ENCODE measurements around the gene MELTF.
A peak's percentile ranks its signal among the peaks of the same experiment; 100 is the strongest.
"Not testable (repeated sequence)": the region's sequence is repeated elsewhere in the genome, so short reads cannot be mapped to it uniquely, and the experiment has no call there.

Gene MELTF

GRCh38 chr3:197029511-197030167 lies at the start of gene MELTF:
TSS of gene MELTF (minus strand) at chr3:197029817. CDS start at chr3:197029702, 115 bp downstream.
- H3K4me3 ChIP-seq (ENCODE audit: low read depth in 1 of 5, low read length in 5 of 5): peak within 1 kb of the TSS; percentile 35 to 60 (median 56)
- no peaks in the 10 kb centered on the region for H3K36me3 ChIP-seq (ENCODE audit: control insufficient read depth in 5 of 5, insufficient read depth in 5 of 5, low read length in 5 of 5)
- peaks cover 4 to 29% (median 25%) of the 10 kb centered on the region in 5 donors for H3K4me1 ChIP-seq (ENCODE audit: control insufficient read depth in 5 of 5, insufficient read depth in 5 of 5, low read length in 5 of 5)
- H3K27ac ChIP-seq (ENCODE audit: low read depth, low read length): no peak within 1 kb of the TSS
- H3K27me3 ChIP-seq (ENCODE audit: control insufficient read depth in 5 of 5, insufficient read depth in 4 of 5, low read length in 5 of 5): peaks cover 0 to 15% (median 0%) of the 10 kb centered on the region in 5 donors
- H3K9ac ChIP-seq (ENCODE audit: low read length in 5 of 5): peak within 1 kb of the TSS in 3 of 5 donors; percentile 20 to 45 (median 35)
- no peaks in the 10 kb centered on the region for H3K9me3 ChIP-seq (ENCODE audit: control insufficient read depth in 5 of 5, low read length in 5 of 5)

GRCh38 chr3:197076415-197076814 lies 46.8 kb upstream of the MELTF start:
- Histone ChIP-seq H3K9me3 (ENCODE audit: control insufficient read depth in 5 of 5, low read length in 5 of 5) (no peaks in the 10 kb centered on the region), H3K4me3 (ENCODE audit: low read depth in 1 of 5, low read length in 5 of 5) (no peak overlapping the region), H3K4me1 (ENCODE audit: control insufficient read depth in 5 of 5, insufficient read depth in 5 of 5, low read length in 5 of 5) (no peaks in the 10 kb centered on the region), H3K36me3 (ENCODE audit: control insufficient read depth in 5 of 5, insufficient read depth in 5 of 5, low read length in 5 of 5) (peaks cover 8 to 42% (median 14%) of the 10 kb centered on the region in 5 donors), H3K9ac (ENCODE audit: low read length in 5 of 5) (no peak overlapping the region), H3K27ac (ENCODE audit: low read depth, low read length) (no peak overlapping the region), H3K27me3 (ENCODE audit: control insufficient read depth in 5 of 5, insufficient read depth in 4 of 5, low read length in 5 of 5) (no peaks in the 10 kb centered on the region)

- no peak overlapping the region for H3K9ac ChIP-seq (ENCODE audit: low read length in 5 of 5)
- no peaks in the 10 kb centered on the region for H3K9me3 ChIP-seq (ENCODE audit: control insufficient read depth in 5 of 5, low read length in 5 of 5)
- H3K36me3 ChIP-seq (ENCODE audit: control insufficient read depth in 5 of 5, insufficient read depth in 5 of 5, low read length in 5 of 5): peaks cover 14 to 32% (median 21%) of the 10 kb centered on the region in 5 donors
- no peaks in the 10 kb centered on the region for H3K27me3 ChIP-seq (ENCODE audit: control insufficient read depth in 5 of 5, insufficient read depth in 4 of 5, low read length in 5 of 5)
- no peak overlapping the region for H3K4me3 ChIP-seq (ENCODE audit: low read depth in 1 of 5, low read length in 5 of 5)
- H3K27ac ChIP-seq (ENCODE audit: low read depth, low read length): no peak overlapping the region
- no peaks in the 10 kb centered on the region for H3K4me1 ChIP-seq (ENCODE audit: control insufficient read depth in 5 of 5, insufficient read depth in 5 of 5, low read length in 5 of 5)
Measured at GRCh38 chr3:197068077-197068476, 38.5 kb upstream of the MELTF start.

GRCh38 chr3:197064771-197065170 lies 35.2 kb upstream of the MELTF start:
- peaks cover 21 to 41% (median 37%) of the 10 kb centered on the region in 5 donors for H3K36me3 ChIP-seq (ENCODE audit: control insufficient read depth in 5 of 5, insufficient read depth in 5 of 5, low read length in 5 of 5)

GRCh38 chr3:197062446-197062845 lies 32.8 kb upstream of the MELTF start:
- H3K4me3 ChIP-seq (ENCODE audit: low read depth in 1 of 5, low read length in 5 of 5): no peak overlapping the region
- no peaks in the 10 kb centered on the region for H3K9me3 ChIP-seq (ENCODE audit: control insufficient read depth in 5 of 5, low read length in 5 of 5)
- no peak overlapping the region for H3K9ac ChIP-seq (ENCODE audit: low read length in 5 of 5)
- no peak overlapping the region for H3K27ac ChIP-seq (ENCODE audit: low read depth, low read length)
- no peaks in the 10 kb centered on the region for H3K27me3 ChIP-seq (ENCODE audit: control insufficient read depth in 5 of 5, insufficient read depth in 4 of 5, low read length in 5 of 5)
- H3K4me1 ChIP-seq (ENCODE audit: control insufficient read depth in 5 of 5, insufficient read depth in 5 of 5, low read length in 5 of 5): no peaks in the 10 kb centered on the region
- H3K36me3 ChIP-seq (ENCODE audit: control insufficient read depth in 5 of 5, insufficient read depth in 5 of 5, low read length in 5 of 5): peaks cover 35 to 62% (median 53%) of the 10 kb centered on the region in 5 donors

More at GRCh38 chr3:197064771-197065170, 35.2 kb upstream of the MELTF start:
- no peak overlapping the region for H3K4me3 ChIP-seq (ENCODE audit: low read depth in 1 of 5, low read length in 5 of 5)
- no peak overlapping the region for H3K9ac ChIP-seq (ENCODE audit: low read length in 5 of 5)
- H3K4me1 ChIP-seq (ENCODE audit: control insufficient read depth in 5 of 5, insufficient read depth in 5 of 5, low read length in 5 of 5): no peaks in the 10 kb centered on the region
- H3K9me3 ChIP-seq (ENCODE audit: control insufficient read depth in 5 of 5, low read length in 5 of 5): no peaks in the 10 kb centered on the region
- H3K27me3 ChIP-seq (ENCODE audit: control insufficient read depth in 5 of 5, insufficient read depth in 4 of 5, low read length in 5 of 5): no peaks in the 10 kb centered on the region
- H3K27ac ChIP-seq (ENCODE audit: low read depth, low read length): no peak overlapping the region

GRCh38 chr3:197051637-197052036 lies 22.0 kb upstream of the MELTF start:
- not testable (repeated sequence) for H3K9me3 ChIP-seq (ENCODE audit: control insufficient read depth in 5 of 5, low read length in 5 of 5); H3K4me3 ChIP-seq (ENCODE audit: low read depth in 1 of 5, low read length in 5 of 5); H3K27ac ChIP-seq (ENCODE audit: low read depth, low read length); H3K4me1 ChIP-seq (ENCODE audit: control insufficient read depth in 5 of 5, insufficient read depth in 5 of 5, low read length in 5 of 5); H3K9ac ChIP-seq (ENCODE audit: low read length in 5 of 5); H3K27me3 ChIP-seq (ENCODE audit: control insufficient read depth in 5 of 5, insufficient read depth in 4 of 5, low read length in 5 of 5)
- H3K36me3 ChIP-seq (ENCODE audit: control insufficient read depth in 5 of 5, insufficient read depth in 5 of 5, low read length in 5 of 5): peaks cover 21 to 53% (median 37%) of the 10 kb centered on the region in 5 donors

GRCh38 chr3:197050511-197050910 lies 20.9 kb upstream of the MELTF start:
- Histone ChIP-seq H3K9me3 (ENCODE audit: control insufficient read depth in 5 of 5, low read length in 5 of 5) (no peaks in the 10 kb centered on the region), H3K27ac (ENCODE audit: low read depth, low read length) (no peak overlapping the region), H3K4me3 (ENCODE audit: low read depth in 1 of 5, low read length in 5 of 5) (no peak overlapping the region), H3K4me1 (ENCODE audit: control insufficient read depth in 5 of 5, insufficient read depth in 5 of 5, low read length in 5 of 5) (peaks cover 0 to 8% (median 0%) of the 10 kb centered on the region in 5 donors), H3K27me3 (ENCODE audit: control insufficient read depth in 5 of 5, insufficient read depth in 4 of 5, low read length in 5 of 5) (no peaks in the 10 kb centered on the region), H3K9ac (ENCODE audit: low read length in 5 of 5) (no peak overlapping the region), H3K36me3 (ENCODE audit: control insufficient read depth in 5 of 5, insufficient read depth in 5 of 5, low read length in 5 of 5) (peaks cover 22 to 55% (median 36%) of the 10 kb centered on the region in 5 donors)

- peaks cover 17 to 29% (median 24%) of the 10 kb centered on the region in 5 donors for H3K36me3 ChIP-seq (ENCODE audit: control insufficient read depth in 5 of 5, insufficient read depth in 5 of 5, low read length in 5 of 5)
- no peaks in the 10 kb centered on the region for H3K9me3 ChIP-seq (ENCODE audit: control insufficient read depth in 5 of 5, low read length in 5 of 5)
- H3K27ac ChIP-seq (ENCODE audit: low read depth, low read length): no peak overlapping the region
- no peaks in the 10 kb centered on the region for H3K27me3 ChIP-seq (ENCODE audit: control insufficient read depth in 5 of 5, insufficient read depth in 4 of 5, low read length in 5 of 5)
- H3K9ac ChIP-seq (ENCODE audit: low read length in 5 of 5): peak overlapping the region in 1 of 5 donors; percentile 2
- peaks cover 0 to 9% (median 3%) of the 10 kb centered on the region in 5 donors for H3K4me1 ChIP-seq (ENCODE audit: control insufficient read depth in 5 of 5, insufficient read depth in 5 of 5, low read length in 5 of 5)
- no peak overlapping the region for H3K4me3 ChIP-seq (ENCODE audit: low read depth in 1 of 5, low read length in 5 of 5)
Measured at GRCh38 chr3:197042539-197042938, 12.9 kb upstream of the MELTF start.

- H3K9ac ChIP-seq (ENCODE audit: low read length in 5 of 5): no peak overlapping the region
- H3K4me1 ChIP-seq (ENCODE audit: control insufficient read depth in 5 of 5, insufficient read depth in 5 of 5, low read length in 5 of 5): peaks cover 0 to 4% (median 3%) of the 10 kb centered on the region in 5 donors
- H3K27me3 ChIP-seq (ENCODE audit: control insufficient read depth in 5 of 5, insufficient read depth in 4 of 5, low read length in 5 of 5): no peaks in the 10 kb centered on the region
- H3K27ac ChIP-seq (ENCODE audit: low read depth, low read length): no peak overlapping the region
- peaks cover 17 to 29% (median 24%) of the 10 kb centered on the region in 5 donors for H3K36me3 ChIP-seq (ENCODE audit: control insufficient read depth in 5 of 5, insufficient read depth in 5 of 5, low read length in 5 of 5)
- H3K4me3 ChIP-seq (ENCODE audit: low read depth in 1 of 5, low read length in 5 of 5): no peak overlapping the region
- H3K9me3 ChIP-seq (ENCODE audit: control insufficient read depth in 5 of 5, low read length in 5 of 5): no peaks in the 10 kb centered on the region
Measured at GRCh38 chr3:197041875-197042488, 12.4 kb upstream of the MELTF start.

GRCh38 chr3:197040658-197041057 lies 11.0 kb upstream of the MELTF start:
- Histone ChIP-seq H3K4me1 (ENCODE audit: control insufficient read depth in 5 of 5, insufficient read depth in 5 of 5, low read length in 5 of 5) (peaks cover 0 to 7% (median 3%) of the 10 kb centered on the region in 5 donors), H3K9me3 (ENCODE audit: control insufficient read depth in 5 of 5, low read length in 5 of 5) (no peaks in the 10 kb centered on the region), H3K36me3 (ENCODE audit: control insufficient read depth in 5 of 5, insufficient read depth in 5 of 5, low read length in 5 of 5) (peaks cover 9 to 18% (median 15%) of the 10 kb centered on the region in 5 donors), H3K9ac (ENCODE audit: low read length in 5 of 5) (no peak overlapping the region), H3K4me3 (ENCODE audit: low read depth in 1 of 5, low read length in 5 of 5) (no peak overlapping the region), H3K27ac (ENCODE audit: low read depth, low read length) (no peak overlapping the region), H3K27me3 (ENCODE audit: control insufficient read depth in 5 of 5, insufficient read depth in 4 of 5, low read length in 5 of 5) (no peaks in the 10 kb centered on the region)

All from subcutaneous abdominal adipose tissue (tissue), 5 donors.